ENCODE measurements around the gene IGF2. TPM values are rescaled to one million over a fixed set of nuclear protein-coding genes. Genes with fewer than 3 reads are reported as not detected.
A peak's percentile ranks its signal among the peaks of the same experiment; 100 is the strongest.

The IGF2 gene
- total RNA-seq, 1 experiment from 2014 or later: 1.5 TPM

GRCh38 chr11:2143799-2144543 is 4.8 kb upstream of the IGF2 start (continued):
- TF ChIP-seq AR (CRISPR knock-in tag; IDR thresholded peaks at IDR 0.05): no peak

GRCh38 chr11:2143477-2143798 is 4.2 kb upstream of the IGF2 start:
- no peak overlapping the region for H3K27ac Mint-ChIP-seq
- TF ChIP-seq, protein P1, sequence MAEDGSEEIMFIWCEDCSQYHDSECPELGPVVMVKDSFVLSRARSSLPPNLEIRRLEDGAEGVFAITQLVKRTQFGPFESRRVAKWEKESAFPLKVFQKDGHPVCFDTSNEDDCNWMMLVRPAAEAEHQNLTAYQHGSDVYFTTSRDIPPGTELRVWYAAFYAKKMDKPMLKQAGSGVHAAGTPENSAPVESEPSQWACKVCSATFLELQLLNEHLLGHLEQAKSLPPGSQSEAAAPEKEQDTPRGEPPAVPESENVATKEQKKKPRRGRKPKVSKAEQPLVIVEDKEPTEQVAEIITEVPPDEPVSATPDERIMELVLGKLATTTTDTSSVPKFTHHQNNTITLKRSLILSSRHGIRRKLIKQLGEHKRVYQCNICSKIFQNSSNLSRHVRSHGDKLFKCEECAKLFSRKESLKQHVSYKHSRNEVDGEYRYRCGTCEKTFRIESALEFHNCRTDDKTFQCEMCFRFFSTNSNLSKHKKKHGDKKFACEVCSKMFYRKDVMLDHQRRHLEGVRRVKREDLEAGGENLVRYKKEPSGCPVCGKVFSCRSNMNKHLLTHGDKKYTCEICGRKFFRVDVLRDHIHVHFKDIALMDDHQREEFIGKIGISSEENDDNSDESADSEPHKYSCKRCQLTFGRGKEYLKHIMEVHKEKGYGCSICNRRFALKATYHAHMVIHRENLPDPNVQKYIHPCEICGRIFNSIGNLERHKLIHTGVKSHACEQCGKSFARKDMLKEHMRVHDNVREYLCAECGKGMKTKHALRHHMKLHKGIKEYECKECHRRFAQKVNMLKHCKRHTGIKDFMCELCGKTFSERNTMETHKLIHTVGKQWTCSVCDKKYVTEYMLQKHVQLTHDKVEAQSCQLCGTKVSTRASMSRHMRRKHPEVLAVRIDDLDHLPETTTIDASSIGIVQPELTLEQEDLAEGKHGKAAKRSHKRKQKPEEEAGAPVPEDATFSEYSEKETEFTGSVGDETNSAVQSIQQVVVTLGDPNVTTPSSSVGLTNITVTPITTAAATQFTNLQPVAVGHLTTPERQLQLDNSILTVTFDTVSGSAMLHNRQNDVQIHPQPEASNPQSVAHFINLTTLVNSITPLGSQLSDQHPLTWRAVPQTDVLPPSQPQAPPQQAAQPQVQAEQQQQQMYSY (CRISPR knock-in tag; IDR thresholded peaks at IDR 0.05): no peak
- TF ChIP-seq SP1 (CRISPR knock-in tag; conservative IDR thresholded peaks at IDR 0.05) (no peak), GRHL2 (CRISPR knock-in tag; IDR thresholded peaks at IDR 0.05; ENCODE audit: insufficient replicate concordance, severe bottlenecking) (no peak), MLX (CRISPR knock-in tag; IDR thresholded peaks at IDR 0.05) (no peak), AR (CRISPR knock-in tag; IDR thresholded peaks at IDR 0.05) (no peak), HMGXB4 (CRISPR knock-in tag; IDR thresholded peaks at IDR 0.05) (no peak), USF1 (CRISPR knock-in tag; IDR thresholded peaks at IDR 0.05) (no peak), NFATC4 (CRISPR knock-in tag; IDR thresholded peaks at IDR 0.05) (no peak), IRF2 (CRISPR knock-in tag; IDR thresholded peaks at IDR 0.05; ENCODE audit: borderline replicate concordance, low read depth) (no peak)
- TF ChIP-seq, protein P2, sequence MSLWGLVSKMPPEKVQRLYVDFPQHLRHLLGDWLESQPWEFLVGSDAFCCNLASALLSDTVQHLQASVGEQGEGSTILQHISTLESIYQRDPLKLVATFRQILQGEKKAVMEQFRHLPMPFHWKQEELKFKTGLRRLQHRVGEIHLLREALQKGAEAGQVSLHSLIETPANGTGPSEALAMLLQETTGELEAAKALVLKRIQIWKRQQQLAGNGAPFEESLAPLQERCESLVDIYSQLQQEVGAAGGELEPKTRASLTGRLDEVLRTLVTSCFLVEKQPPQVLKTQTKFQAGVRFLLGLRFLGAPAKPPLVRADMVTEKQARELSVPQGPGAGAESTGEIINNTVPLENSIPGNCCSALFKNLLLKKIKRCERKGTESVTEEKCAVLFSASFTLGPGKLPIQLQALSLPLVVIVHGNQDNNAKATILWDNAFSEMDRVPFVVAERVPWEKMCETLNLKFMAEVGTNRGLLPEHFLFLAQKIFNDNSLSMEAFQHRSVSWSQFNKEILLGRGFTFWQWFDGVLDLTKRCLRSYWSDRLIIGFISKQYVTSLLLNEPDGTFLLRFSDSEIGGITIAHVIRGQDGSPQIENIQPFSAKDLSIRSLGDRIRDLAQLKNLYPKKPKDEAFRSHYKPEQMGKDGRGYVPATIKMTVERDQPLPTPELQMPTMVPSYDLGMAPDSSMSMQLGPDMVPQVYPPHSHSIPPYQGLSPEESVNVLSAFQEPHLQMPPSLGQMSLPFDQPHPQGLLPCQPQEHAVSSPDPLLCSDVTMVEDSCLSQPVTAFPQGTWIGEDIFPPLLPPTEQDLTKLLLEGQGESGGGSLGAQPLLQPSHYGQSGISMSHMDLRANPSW (CRISPR knock-in tag; conservative IDR thresholded peaks at IDR 0.05; ENCODE audit: low read depth): no peak
- TF ChIP-seq, protein P3, sequence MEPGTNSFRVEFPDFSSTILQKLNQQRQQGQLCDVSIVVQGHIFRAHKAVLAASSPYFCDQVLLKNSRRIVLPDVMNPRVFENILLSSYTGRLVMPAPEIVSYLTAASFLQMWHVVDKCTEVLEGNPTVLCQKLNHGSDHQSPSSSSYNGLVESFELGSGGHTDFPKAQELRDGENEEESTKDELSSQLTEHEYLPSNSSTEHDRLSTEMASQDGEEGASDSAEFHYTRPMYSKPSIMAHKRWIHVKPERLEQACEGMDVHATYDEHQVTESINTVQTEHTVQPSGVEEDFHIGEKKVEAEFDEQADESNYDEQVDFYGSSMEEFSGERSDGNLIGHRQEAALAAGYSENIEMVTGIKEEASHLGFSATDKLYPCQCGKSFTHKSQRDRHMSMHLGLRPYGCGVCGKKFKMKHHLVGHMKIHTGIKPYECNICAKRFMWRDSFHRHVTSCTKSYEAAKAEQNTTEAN (CRISPR knock-in tag; IDR thresholded peaks at IDR 0.05): no peak
- TF ChIP-seq, protein P4, sequence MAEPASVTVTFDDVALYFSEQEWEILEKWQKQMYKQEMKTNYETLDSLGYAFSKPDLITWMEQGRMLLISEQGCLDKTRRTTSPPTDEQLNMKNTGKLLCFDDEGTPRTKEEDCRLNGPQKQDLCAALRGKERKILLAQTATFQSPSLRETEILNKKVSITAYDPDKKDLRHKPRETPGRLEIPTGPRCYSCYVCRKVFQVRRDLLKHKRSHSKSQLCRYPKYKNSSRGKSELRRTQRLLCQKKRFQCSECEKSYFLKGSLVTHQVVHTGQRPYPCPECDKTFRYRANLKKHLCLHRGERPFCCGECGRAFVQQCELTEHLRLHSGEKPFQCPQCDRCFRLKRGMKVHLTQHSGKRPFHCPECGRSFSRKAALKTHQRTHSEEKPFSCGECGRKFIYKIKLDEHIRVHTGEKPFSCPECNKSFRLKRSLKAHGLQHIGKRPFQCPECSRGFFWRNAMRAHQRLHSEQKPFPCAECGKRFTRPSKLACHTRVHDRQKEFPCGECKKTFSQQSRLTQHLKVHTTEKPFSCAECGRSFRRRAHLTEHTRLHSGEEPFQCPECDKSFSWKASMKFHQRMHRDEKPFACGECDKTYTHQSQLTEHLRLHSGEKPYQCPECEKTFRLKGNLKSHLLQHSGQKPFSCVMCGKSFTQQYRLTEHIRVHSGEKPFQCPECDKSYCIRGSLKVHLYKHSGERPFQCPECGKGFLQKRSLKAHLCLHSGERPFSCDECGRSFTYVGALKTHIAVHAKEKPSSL (CRISPR knock-in tag; conservative IDR thresholded peaks at IDR 0.05): no peak

More at GRCh38 chr11:2143477-2143798, 4.2 kb upstream of the IGF2 start:
- Mint-ChIP-seq H3K36me3 (peaks cover 5% of the 10 kb centered on the region), H3K4me3 (peak overlapping the region; percentile 48), H3K4me1 (peaks cover 12% of the 10 kb centered on the region; the same call in 1 of the 2 replicates), H3K27me3 (ENCODE audit: low read depth) (peaks cover 90% of the 10 kb centered on the region), H3K9me3 (no peaks in the 10 kb centered on the region)
- DNase-seq (ENCODE audit: low spot score) (no peak), ATAC-seq (no peak)
- ChIA-PET CTCF (interaction anchor here (0.8 to 18.6 kb wide), 8 partner anchors 8 to 491 kb away, joined by 4 to 761 read pairs (median 6); no protein-coding TSS in a partner anchor), POLR2A (no interaction called here)
